Endothelial cell of coronary artery (primary cell): Measurements from ENCODE around the gene MEP1A. TPM values are rescaled to one million over a fixed set of nuclear protein-coding genes. Genes with fewer than 3 reads are reported as not detected.

ENCODE experiments used
- total RNA-seq: library from RNA; depleted of rRNA; stranded (reverse); fragments of >200 nt; gene quantifications from 2 replicates; pipeline ENCODE4 v1.2.3, GENCODE V29; 2014

Gene MEP1A
- total RNA-seq: not detected in 2 replicates

GRCh38 chr6:46793138-46793537 lies at the start of gene MEP1A:
TSS of gene MEP1A (plus strand) at chr6:46793389. CDS start at chr6:46793399, 10 bp downstream.

GRCh38 chr6:46746696-46747095 lies 46.5 kb upstream of the MEP1A start, which contains the start of gene ANKRD66:
TSS of gene ANKRD66 (plus strand) at chr6:46746933. CDS start at chr6:46751949, 5,016 bp downstream.

Other genes with a start within 250 kb of the MEP1A start
- gene CYP39A1, start 140.6 kb upstream of the MEP1A start, total RNA-seq: 0.09 and 0.18 TPM in 2 replicates
- 1.1 and 1.9 TPM in 2 replicates for gene SLC25A27, start 140.4 kb upstream of the MEP1A start, total RNA-seq
- under 0.01 and 0.09 TPM in 2 replicates for gene TDRD6, start 105.5 kb upstream of the MEP1A start, total RNA-seq
- 0.27 TPM in 1 of 2 replicates, not detected in the other for gene PLA2G7, start 58.0 kb upstream of the MEP1A start, total RNA-seq
- not detected in 2 replicates for gene ANKRD66, start 46.5 kb upstream of the MEP1A start, total RNA-seq
- 2.0 and 6.2 TPM in 2 replicates for gene ADGRF5, start 128.5 kb downstream of the MEP1A start, total RNA-seq
- gene ADGRF1, start 248.9 kb downstream of the MEP1A start, total RNA-seq: not detected in 2 replicates